Hematopoietic multipotent progenitor cell treated with erythropoietin and hydrocortisone succinate and interleukin-3 and kit ligand, for 15 days (in vitro differentiated cells): Measurements from ENCODE around the gene NBDY.

Source experiments
- DNase-seq: peaks from one replicate; pipeline ENCODE4 v3.0.0-alpha.2; 2015; ENCODE audit warnings: low spot score

Gene NBDY

GRCh38 chrX:56785442-56785841, 56.4 kb downstream of the NBDY start:
- no peak for DNase-seq

GRCh38 chrX:56786889-56787733, 58.1 kb downstream of the NBDY start:
- DNase-seq, result no peak

GRCh38 chrX:56787734-56788152, 58.7 kb downstream of the NBDY start:
- DNase-seq, result no peak

GRCh38 chrX:56788229-56788628, 59.2 kb downstream of the NBDY start:
- no peak for DNase-seq

GRCh38 chrX:56788717-56789122, 59.7 kb downstream of the NBDY start:
- DNase-seq, result peak; percentile 62

- no peak for DNase-seq
These were observed 60.6 kb downstream of the NBDY start for GRCh38 chrX:56789518-56790070.

GRCh38 chrX:56790778-56791177, 61.7 kb downstream of the NBDY start:
- DNase-seq, result no peak

GRCh38 chrX:56791456-56791855, 62.4 kb downstream of the NBDY start:
- no peak for DNase-seq

GRCh38 chrX:56792270-56793111, 63.4 kb downstream of the NBDY start:
- DNase-seq, result no peak

GRCh38 chrX:56793112-56793430, 64.0 kb downstream of the NBDY start:
- DNase-seq, result no peak

- DNase-seq, result no peak
These were observed 64.7 kb downstream of the NBDY start for GRCh38 chrX:56793521-56794320.

- DNase-seq, result no peak
These were observed 65.6 kb downstream of the NBDY start for GRCh38 chrX:56794404-56795230.

- DNase-seq, result no peak
These were observed 66.3 kb downstream of the NBDY start for GRCh38 chrX:56795309-56795868.

- no peak for DNase-seq
These were observed 67.8 kb downstream of the NBDY start for GRCh38 chrX:56796641-56797395.

- DNase-seq, result peak; percentile 78
These were observed 68.7 kb downstream of the NBDY start for GRCh38 chrX:56797574-56798338.

GRCh38 chrX:56798339-56798711, 69.3 kb downstream of the NBDY start:
- peak; percentile 4 for DNase-seq

GRCh38 chrX:56798866-56799758, 70.1 kb downstream of the NBDY start:
- peak; percentile 54 for DNase-seq

GRCh38 chrX:56800307-56800706, 71.3 kb downstream of the NBDY start:
- no peak for DNase-seq
